ENCODE measurements around the gene FSTL4.
A peak's percentile ranks its signal among the peaks of the same experiment; 100 is the strongest.

GRCh38 chr5:133526368-133526767 lies 86.0 kb downstream of the FSTL4 start:
- TF ChIP-seq CTCF (conservative IDR thresholded peaks at IDR 0.05; ENCODE audit: low read depth in 2 of 2) = 0 out of 4 replicates have a peak, but pooled peaks of 1 of the 2 experiments have one; percentile 4
- no peak for TF ChIP-seq POLR2AphosphoS5 (IDR thresholded peaks at IDR 0.05; ENCODE audit: low read depth)
- TF ChIP-seq REST (IDR thresholded peaks at IDR 0.05; ENCODE audit: unreplicated experiment) = no peak
- TF ChIP-seq JUNB (IDR thresholded peaks at IDR 0.05; ENCODE audit: unreplicated experiment) = no peak
- no peak for TF ChIP-seq ZNF114 (CRISPR knock-in tag; IDR thresholded peaks at IDR 0.05)
- TF ChIP-seq EZH2 (IDR thresholded peaks at IDR 0.05; ENCODE audit: low read depth, unreplicated experiment) = no peak
- TF ChIP-seq NANOG (IDR thresholded peaks at IDR 0.05; ENCODE audit: borderline replicate concordance) = no peak
- TF ChIP-seq EZH2phosphoT487 (IDR thresholded peaks at IDR 0.05; ENCODE audit: unreplicated experiment) = no peak
- no peak for TF ChIP-seq ZNF462 (CRISPR knock-in tag; IDR thresholded peaks at IDR 0.05)
- TF ChIP-seq CREB1 (CRISPR knock-in tag; IDR thresholded peaks at IDR 0.05; ENCODE audit: low read depth) = no peak
- TF ChIP-seq ETS1 (IDR thresholded peaks at IDR 0.05) = no peak
- no peak for TF ChIP-seq STAT1 (IDR thresholded peaks at IDR 0.05; ENCODE audit: unreplicated experiment)
